ENCODE measurements around the gene AGPAT3.

The AGPAT3 gene

DNA sequence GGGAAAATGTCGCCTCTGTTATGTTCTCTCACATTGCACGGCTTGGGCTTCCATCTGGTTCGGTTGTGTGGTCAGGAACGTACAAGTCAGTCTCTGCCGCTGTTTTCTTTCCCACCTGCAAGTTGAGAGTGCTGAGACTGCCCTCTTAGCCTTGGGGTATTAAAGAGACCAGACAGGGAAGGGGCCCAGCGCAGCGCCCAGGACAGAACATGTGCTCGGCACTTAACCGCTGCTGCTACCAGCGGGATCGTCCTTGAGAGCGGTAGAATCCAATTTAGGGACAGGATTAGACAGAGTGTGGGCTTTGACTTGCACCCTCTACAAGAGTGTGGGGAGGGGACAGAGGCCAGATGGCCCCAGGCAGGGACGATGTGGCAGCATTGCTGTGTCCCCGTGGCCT is 17.7 kb upstream of the AGPAT3 start:
- H3K36me3 ChIP-seq (ENCODE audit: control insufficient read depth in 1 of 2, insufficient read depth in 2 of 2, low read depth in 1 of 2, low read length in 2 of 2), result no peaks in the 10 kb centered on the region
- H3K14ac ChIP-seq (ENCODE audit: low read length in 2 of 2), result peak overlapping the region in 1 of 2 experiments; percentile 91
- DNase-seq, result no peak
- H4K91ac ChIP-seq (ENCODE audit: low read length), result no peak overlapping the region
- no peak overlapping the region for H3K23ac ChIP-seq (ENCODE audit: low read length in 2 of 2)
- H3K4me1 ChIP-seq (ENCODE audit: control insufficient read depth, insufficient read depth, low read depth, low read length), result peaks cover 1% of the 10 kb centered on the region
- H3K79me1 ChIP-seq (replicated peaks; ENCODE audit: low read length, poor library complexity, severe bottlenecking), result no peaks in the 10 kb centered on the region
- no peak overlapping the region for H3K27ac ChIP-seq (ENCODE audit: low read length, poor library complexity, severe bottlenecking)
- no peak overlapping the region for H2BK15ac ChIP-seq (ENCODE audit: low read depth, poor library complexity, severe bottlenecking)
- H2BK5ac ChIP-seq (ENCODE audit: low read depth, low read length, poor library complexity, severe bottlenecking), result no peak overlapping the region
- H2AFZ ChIP-seq (ENCODE audit: low read depth, low read length), result no peak overlapping the region
- no peak overlapping the region for H2AK5ac ChIP-seq (ENCODE audit: low read length, severe bottlenecking)
- no peaks in the 10 kb centered on the region for H3K9me3 ChIP-seq (ENCODE audit: control insufficient read depth, low read length)
- no peak overlapping the region for H2BK12ac ChIP-seq (ENCODE audit: low read length in 2 of 2)
- no peak overlapping the region for H3K4ac ChIP-seq (ENCODE audit: low read depth in 1 of 2, low read length in 2 of 2)
- 95% methylated on average over 14 of the region's 14 CpGs for WGBS
- no peak overlapping the region for H3K4me2 ChIP-seq (ENCODE audit: low read length, poor library complexity, severe bottlenecking)
- no peak overlapping the region for H2BK120ac ChIP-seq (ENCODE audit: low read depth, low read length)
- H3K4me3 ChIP-seq (ENCODE audit: insufficient read depth in 1 of 2, low read depth in 1 of 2, low read length in 2 of 2), result peak overlapping the region in 1 of 2 experiments; percentile 20
- H3K27me3 ChIP-seq (ENCODE audit: control insufficient read depth in 1 of 2, insufficient read depth in 1 of 2, low read length in 2 of 2), result peaks cover 22 to 26% of the 10 kb centered on the region in 2 experiments
- no peak overlapping the region for H3K9ac ChIP-seq (ENCODE audit: low read length)
- no peak overlapping the region for H4K8ac ChIP-seq (ENCODE audit: low read length)
- H3K18ac ChIP-seq (ENCODE audit: low read depth in 1 of 2, low read length in 2 of 2), result no peak overlapping the region

DNA sequence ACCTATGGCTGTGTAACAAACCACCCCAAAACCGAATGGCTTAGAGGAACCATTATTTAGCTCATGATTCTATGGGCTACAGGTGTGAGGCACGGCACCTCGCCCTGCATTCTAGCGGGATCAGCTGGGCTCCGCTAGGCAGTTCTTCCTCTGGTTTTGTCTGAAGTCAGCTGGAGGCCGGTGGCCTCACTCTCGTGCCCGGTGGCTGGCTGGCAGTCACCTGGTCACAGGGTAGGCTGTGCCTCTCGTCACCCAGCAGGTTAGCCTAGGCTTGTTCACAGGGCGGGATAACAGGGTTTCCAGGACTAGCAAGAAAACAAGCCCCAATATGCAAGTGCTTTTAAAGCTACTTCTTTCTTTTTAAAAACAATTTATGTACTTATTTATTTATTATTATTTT is 16.3 kb upstream of the AGPAT3 start:
- H2BK15ac ChIP-seq (ENCODE audit: low read depth, poor library complexity, severe bottlenecking), result no peak overlapping the region
- peaks cover 28 to 38% of the 10 kb centered on the region in 2 experiments for H3K27me3 ChIP-seq (ENCODE audit: control insufficient read depth in 1 of 2, insufficient read depth in 1 of 2, low read length in 2 of 2)
- H3K79me1 ChIP-seq (replicated peaks; ENCODE audit: low read length, poor library complexity, severe bottlenecking), result no peaks in the 10 kb centered on the region
- peaks cover 1% of the 10 kb centered on the region for H3K4me1 ChIP-seq (ENCODE audit: control insufficient read depth, insufficient read depth, low read depth, low read length)
- H3K27ac ChIP-seq (ENCODE audit: low read length, poor library complexity, severe bottlenecking), result no peak overlapping the region
- no peak overlapping the region for H3K9ac ChIP-seq (ENCODE audit: low read length)
- no peak overlapping the region for H2AK5ac ChIP-seq (ENCODE audit: low read length, severe bottlenecking)
- H3K9me3 ChIP-seq (ENCODE audit: control insufficient read depth, low read length), result no peaks in the 10 kb centered on the region
- H2AFZ ChIP-seq (ENCODE audit: low read depth, low read length), result no peak overlapping the region
- H3K4me2 ChIP-seq (ENCODE audit: low read length, poor library complexity, severe bottlenecking), result no peak overlapping the region
- no peaks in the 10 kb centered on the region for H3K36me3 ChIP-seq (ENCODE audit: control insufficient read depth in 1 of 2, insufficient read depth in 2 of 2, low read depth in 1 of 2, low read length in 2 of 2)
- no peak overlapping the region for H2BK120ac ChIP-seq (ENCODE audit: low read depth, low read length)
- no peak overlapping the region for H2BK12ac ChIP-seq (ENCODE audit: low read length in 2 of 2)
- no peak overlapping the region for H4K8ac ChIP-seq (ENCODE audit: low read length)
- no peak overlapping the region for H3K18ac ChIP-seq (ENCODE audit: low read depth in 1 of 2, low read length in 2 of 2)
- no peak overlapping the region for H3K14ac ChIP-seq (ENCODE audit: low read length in 2 of 2)
- H3K4ac ChIP-seq (ENCODE audit: low read depth in 1 of 2, low read length in 2 of 2), result no peak overlapping the region
- 97% methylated on average over 8 of the region's 10 CpGs for WGBS
- no peak for DNase-seq
- H3K4me3 ChIP-seq (ENCODE audit: insufficient read depth in 1 of 2, low read depth in 1 of 2, low read length in 2 of 2), result no peak overlapping the region
- H3K23ac ChIP-seq (ENCODE audit: low read length in 2 of 2), result no peak overlapping the region
- no peak overlapping the region for H2BK5ac ChIP-seq (ENCODE audit: low read depth, low read length, poor library complexity, severe bottlenecking)
- no peak overlapping the region for H4K91ac ChIP-seq (ENCODE audit: low read length)

DNA sequence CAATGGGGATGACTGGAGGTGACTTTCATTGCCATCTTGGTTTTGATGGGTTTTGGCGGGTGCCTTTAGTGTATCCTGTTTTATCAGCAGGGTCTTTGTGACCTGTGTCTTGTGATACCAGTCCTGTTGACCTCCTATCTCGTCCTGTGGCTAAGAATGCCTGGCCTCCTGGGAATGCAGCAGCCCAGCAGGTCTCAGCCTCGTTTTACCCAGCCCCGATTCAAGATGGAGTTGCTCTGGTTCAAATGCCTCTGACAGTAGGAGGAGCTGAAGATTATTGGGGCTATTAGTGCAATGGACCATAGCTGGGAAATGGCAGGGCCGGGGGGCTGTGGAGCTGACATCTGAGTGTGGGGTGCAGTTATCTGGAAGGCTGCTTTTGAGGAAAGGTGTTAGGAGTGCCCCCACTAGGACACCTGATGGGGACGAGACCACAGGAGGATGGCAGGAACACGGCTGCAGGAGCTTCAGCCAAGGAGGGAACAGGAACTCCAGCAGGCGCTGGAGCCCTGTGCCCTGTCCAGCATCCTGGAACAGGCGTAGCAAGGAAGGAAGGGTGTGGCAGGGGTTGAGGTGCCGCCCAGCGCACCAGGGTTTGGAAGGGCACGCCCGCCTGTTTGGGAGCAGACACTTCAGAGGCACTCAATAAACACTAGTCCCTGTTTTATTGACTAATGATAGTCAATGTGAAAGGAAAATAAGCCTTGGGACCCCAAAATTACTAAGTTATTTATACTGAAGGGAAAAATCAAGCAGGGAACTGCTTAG is 15.3 kb upstream of the AGPAT3 start:
- Histone ChIP-seq H3K4ac (ENCODE audit: low read depth in 1 of 2, low read length in 2 of 2) (no peak overlapping the region), H4K8ac (ENCODE audit: low read length) (no peak overlapping the region), H3K79me1 (replicated peaks; ENCODE audit: low read length, poor library complexity, severe bottlenecking) (no peaks in the 10 kb centered on the region), H2AFZ (ENCODE audit: low read depth, low read length) (no peak overlapping the region), H3K18ac (ENCODE audit: low read depth in 1 of 2, low read length in 2 of 2) (no peak overlapping the region), H3K27ac (ENCODE audit: low read length, poor library complexity, severe bottlenecking) (no peak overlapping the region), H3K4me1 (ENCODE audit: control insufficient read depth, insufficient read depth, low read depth, low read length) (peaks cover 1% of the 10 kb centered on the region), H2AK5ac (ENCODE audit: low read length, severe bottlenecking) (no peak overlapping the region), H2BK15ac (ENCODE audit: low read depth, poor library complexity, severe bottlenecking) (no peak overlapping the region), H3K36me3 (ENCODE audit: control insufficient read depth in 1 of 2, insufficient read depth in 2 of 2, low read depth in 1 of 2, low read length in 2 of 2) (no peaks in the 10 kb centered on the region), H3K9ac (ENCODE audit: low read length) (no peak overlapping the region), H2BK12ac (ENCODE audit: low read length in 2 of 2) (no peak overlapping the region), H4K91ac (ENCODE audit: low read length) (no peak overlapping the region), H3K27me3 (ENCODE audit: control insufficient read depth in 1 of 2, insufficient read depth in 1 of 2, low read length in 2 of 2) (peaks cover 33 to 47% of the 10 kb centered on the region in 2 experiments), H3K9me3 (ENCODE audit: control insufficient read depth, low read length) (no peaks in the 10 kb centered on the region), H3K14ac (ENCODE audit: low read length in 2 of 2) (no peak overlapping the region), H2BK5ac (ENCODE audit: low read depth, low read length, poor library complexity, severe bottlenecking) (no peak overlapping the region), H3K4me3 (ENCODE audit: insufficient read depth in 1 of 2, low read depth in 1 of 2, low read length in 2 of 2) (no peak overlapping the region), H3K23ac (ENCODE audit: low read length in 2 of 2) (no peak overlapping the region), H3K4me2 (ENCODE audit: low read length, poor library complexity, severe bottlenecking) (no peak overlapping the region), H2BK120ac (ENCODE audit: low read depth, low read length) (no peak overlapping the region)
- WGBS, result 77% methylated on average over 9 of the region's 13 CpGs
- DNase-seq, result no peak

GRCh38 chr21:43850728-43851295 is 14.2 kb upstream of the AGPAT3 start:
- no peak overlapping the region for H2AFZ ChIP-seq (ENCODE audit: low read depth, low read length)
- no peak overlapping the region for H3K4ac ChIP-seq (ENCODE audit: low read depth in 1 of 2, low read length in 2 of 2)
- no peak overlapping the region for H3K23ac ChIP-seq (ENCODE audit: low read length in 2 of 2)
- no peak overlapping the region for H3K27ac ChIP-seq (ENCODE audit: low read length, poor library complexity, severe bottlenecking)
- no peak overlapping the region for H4K8ac ChIP-seq (ENCODE audit: low read length)
- DNase-seq, result no peak
- H2BK120ac ChIP-seq (ENCODE audit: low read depth, low read length), result no peak overlapping the region
- no peak overlapping the region for H3K14ac ChIP-seq (ENCODE audit: low read length in 2 of 2)
- 93% methylated on average over 7 of the region's 8 CpGs for WGBS
- H3K4me3 ChIP-seq (ENCODE audit: insufficient read depth in 1 of 2, low read depth in 1 of 2, low read length in 2 of 2), result no peak overlapping the region
- H2BK12ac ChIP-seq (ENCODE audit: low read length in 2 of 2), result no peak overlapping the region
- no peaks in the 10 kb centered on the region for H3K9me3 ChIP-seq (ENCODE audit: control insufficient read depth, low read length)
- no peaks in the 10 kb centered on the region for H3K79me1 ChIP-seq (replicated peaks; ENCODE audit: low read length, poor library complexity, severe bottlenecking)
- no peak overlapping the region for H4K91ac ChIP-seq (ENCODE audit: low read length)
- no peak overlapping the region for H2BK15ac ChIP-seq (ENCODE audit: low read depth, poor library complexity, severe bottlenecking)
- H3K4me1 ChIP-seq (ENCODE audit: control insufficient read depth, insufficient read depth, low read depth, low read length), result peaks cover 1% of the 10 kb centered on the region
- H3K36me3 ChIP-seq (ENCODE audit: control insufficient read depth in 1 of 2, insufficient read depth in 2 of 2, low read depth in 1 of 2, low read length in 2 of 2), result no peaks in the 10 kb centered on the region
- no peak overlapping the region for H3K9ac ChIP-seq (ENCODE audit: low read length)
- no peak overlapping the region for H3K4me2 ChIP-seq (ENCODE audit: low read length, poor library complexity, severe bottlenecking)
- no peak overlapping the region for H2AK5ac ChIP-seq (ENCODE audit: low read length, severe bottlenecking)
- no peak overlapping the region for H2BK5ac ChIP-seq (ENCODE audit: low read depth, low read length, poor library complexity, severe bottlenecking)
- H3K18ac ChIP-seq (ENCODE audit: low read depth in 1 of 2, low read length in 2 of 2), result no peak overlapping the region
- H3K27me3 ChIP-seq (ENCODE audit: control insufficient read depth in 1 of 2, insufficient read depth in 1 of 2, low read length in 2 of 2), result peaks cover 41 to 58% of the 10 kb centered on the region in 2 experiments

Measured in mesenchymal stem cell (in vitro differentiated cells and primary cell).